HG03103 (cell line): ENCODE measurements around the gene ETFA.
A peak's percentile ranks its signal among the peaks of the same experiment; 100 is the strongest.

Experiments used
- ATAC-seq: cut with Tn5 transposase; IDR thresholded peaks from one replicate; pipeline ENCODE4 v1.9.1; 2021; ENCODE audit warnings: low read depth; ENCODE audit not compliant: unreplicated experiment

ETFA gene

DNA sequence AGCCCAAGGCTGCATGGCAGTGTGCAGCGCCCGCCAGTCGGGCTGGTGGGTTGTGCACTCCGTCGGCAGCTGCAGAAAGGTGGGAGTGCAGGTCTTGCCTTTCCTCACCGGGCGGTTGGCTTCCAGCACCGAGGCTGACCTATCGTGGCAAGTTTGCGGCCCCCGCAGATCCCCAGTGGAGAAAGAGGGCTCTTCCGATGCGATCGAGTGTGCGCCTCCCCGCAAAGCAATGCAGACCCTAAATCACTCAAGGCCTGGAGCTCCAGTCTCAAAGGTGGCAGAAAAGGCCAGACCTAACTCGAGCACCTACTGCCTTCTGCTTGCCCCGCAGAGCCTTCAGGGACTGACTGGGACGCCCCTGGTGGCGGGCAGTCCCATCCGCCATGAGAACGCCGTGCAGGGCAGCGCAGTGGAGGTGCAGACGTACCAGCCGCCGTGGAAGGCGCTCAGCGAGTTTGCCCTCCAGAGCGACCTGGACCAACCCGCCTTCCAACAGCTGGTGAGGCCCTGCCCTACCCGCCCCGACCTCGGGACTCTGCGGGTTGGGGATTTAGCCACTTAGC, 29.6 kb upstream of the ETFA start:
- ATAC-seq, result no peak

DNA sequence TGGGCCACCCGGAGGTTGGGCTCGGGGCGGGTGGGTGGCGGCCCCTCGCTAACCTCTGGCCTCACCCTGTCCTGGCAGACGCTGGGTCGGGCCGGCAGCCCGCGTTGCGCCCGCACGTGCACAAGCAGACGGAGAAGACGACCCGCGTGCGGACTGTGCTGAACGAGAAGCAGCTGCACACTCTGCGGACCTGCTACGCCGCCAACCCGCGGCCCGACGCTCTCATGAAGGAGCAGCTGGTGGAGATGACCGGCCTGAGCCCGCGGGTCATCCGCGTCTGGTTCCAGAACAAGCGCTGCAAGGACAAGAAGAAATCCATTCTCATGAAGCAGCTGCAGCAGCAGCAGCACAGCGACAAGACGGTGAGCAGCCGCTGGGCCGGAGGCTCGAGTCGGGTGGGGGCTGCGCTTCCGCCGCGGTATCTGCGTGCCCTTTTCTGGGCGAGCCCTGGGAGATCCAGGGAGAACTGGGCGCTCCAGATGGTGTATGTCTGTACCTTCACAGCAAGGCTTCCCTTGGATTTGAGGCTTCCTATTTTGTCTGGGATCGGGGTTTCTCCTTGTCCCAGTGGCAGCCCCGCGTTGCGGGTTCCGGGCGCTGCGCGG, 29.0 kb upstream of the ETFA start:
- no peak for ATAC-seq

DNA sequence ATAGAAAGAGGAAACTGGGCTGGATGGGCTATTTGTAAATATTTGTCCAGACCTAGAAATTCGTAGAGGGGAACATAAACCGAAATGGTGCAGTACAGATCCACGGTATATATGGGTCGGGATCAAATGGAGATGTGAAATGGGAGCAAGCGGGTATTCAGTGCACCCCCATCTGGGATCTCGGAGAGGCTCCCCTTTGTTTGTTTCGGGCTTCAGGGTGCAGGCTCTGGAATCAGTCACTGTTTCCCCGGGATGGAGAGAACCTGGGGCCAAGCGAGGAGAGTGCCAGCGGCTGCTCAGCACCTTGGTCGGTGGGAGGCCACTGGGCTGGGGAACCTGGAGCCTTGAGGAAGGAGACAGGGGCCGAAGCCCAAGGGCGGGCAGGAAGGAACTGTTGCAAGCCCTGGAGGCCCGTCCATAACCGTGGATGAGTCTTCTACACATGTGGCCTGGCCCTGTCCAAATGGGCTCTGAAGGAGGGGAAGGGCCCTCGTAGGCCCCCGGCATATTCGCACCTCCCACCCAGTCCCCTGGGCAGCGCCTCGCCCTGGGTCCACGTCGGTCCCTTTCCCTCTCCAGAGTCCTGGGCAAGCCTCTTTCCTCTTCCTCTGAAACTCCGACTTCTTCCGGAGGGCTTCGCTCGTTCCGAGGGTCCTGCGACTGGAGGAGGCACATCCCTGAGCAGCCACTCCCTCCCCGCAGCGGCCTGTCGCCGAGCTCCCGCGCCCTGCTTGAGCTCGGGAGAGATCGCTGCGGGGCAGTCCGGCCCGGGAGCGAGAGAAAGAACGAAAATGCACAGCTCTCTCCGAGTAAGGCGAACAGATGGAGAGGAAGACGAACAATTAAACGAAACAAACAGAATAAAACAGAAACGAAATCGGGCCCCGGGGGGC, 28.3 kb upstream of the ETFA start:
- ATAC-seq, result no peak

DNA sequence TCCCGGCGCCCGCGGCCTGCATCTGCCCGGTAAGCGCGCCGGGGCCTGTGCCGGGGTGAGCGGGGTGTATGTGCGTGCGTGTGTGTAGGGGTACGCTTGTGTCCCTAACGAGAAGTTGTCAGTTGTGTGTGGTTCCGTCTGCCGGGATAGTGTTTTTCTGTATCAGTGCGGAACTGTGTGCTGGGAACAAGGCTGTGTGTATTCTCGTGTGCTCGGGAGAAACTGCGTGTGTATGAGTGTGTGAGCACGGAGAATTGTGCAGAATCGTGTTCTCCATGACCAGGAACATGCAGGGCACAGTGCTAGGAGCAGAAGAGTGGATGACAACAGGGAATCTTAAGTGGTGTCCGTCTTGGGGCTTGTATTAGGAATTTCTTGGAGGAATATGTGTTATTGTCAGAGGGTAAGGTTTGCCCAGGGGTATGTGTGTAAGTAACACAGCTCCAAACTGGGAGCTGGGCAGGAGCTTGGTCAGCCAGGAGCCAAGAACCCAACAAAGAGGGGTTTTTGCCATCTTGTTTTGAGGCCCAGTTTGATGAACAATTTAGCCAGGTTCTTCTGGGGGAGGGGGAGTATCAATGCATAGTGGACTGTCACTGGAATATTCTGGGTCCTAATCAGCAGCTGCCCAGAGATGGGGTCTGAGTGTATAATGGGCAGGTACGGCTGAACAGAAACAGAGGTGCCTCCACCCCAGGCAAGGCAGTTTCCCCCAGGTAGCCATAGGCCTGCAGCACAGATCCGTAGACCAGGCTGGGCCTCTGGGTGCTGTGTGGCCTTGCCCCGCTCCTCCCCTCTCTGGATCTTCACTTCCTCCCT, 27.4 kb upstream of the ETFA start:
- ATAC-seq, result no peak

DNA sequence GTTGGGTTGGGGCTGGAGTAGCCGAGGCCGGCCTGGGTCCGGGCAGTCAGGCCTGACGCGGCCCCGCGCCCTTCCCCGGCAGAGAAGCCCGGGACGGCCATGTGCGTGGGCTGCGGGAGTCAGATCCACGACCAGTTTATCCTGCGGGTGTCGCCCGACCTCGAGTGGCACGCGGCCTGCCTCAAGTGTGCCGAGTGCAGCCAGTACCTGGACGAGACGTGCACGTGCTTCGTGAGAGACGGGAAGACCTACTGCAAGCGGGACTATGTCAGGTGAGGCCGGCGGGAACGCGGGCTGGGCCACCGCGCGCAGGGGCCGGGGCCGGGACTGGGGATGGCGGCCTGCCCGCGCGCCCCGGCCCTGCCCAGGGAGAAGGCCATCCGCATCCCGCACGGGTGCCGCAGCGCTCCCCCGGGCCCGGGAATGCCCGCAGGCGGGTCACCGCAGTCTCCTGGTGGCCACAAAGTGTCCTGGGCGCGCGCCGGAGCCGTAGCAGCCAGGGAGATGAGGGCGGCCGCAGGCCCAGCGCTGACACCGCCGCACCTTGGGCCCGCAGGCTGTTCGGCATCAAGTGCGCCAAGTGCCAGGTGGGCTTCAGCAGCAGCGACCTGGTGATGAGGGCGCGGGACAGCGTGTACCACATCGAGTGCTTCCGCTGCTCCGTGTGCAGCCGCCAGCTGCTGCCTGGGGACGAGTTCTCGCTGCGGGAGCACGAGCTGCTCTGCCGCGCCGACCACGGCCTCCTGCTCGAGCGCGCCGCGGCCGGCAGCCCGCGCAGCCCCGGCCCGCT, 26.6 kb upstream of the ETFA start:
- ATAC-seq, result no peak

DNA sequence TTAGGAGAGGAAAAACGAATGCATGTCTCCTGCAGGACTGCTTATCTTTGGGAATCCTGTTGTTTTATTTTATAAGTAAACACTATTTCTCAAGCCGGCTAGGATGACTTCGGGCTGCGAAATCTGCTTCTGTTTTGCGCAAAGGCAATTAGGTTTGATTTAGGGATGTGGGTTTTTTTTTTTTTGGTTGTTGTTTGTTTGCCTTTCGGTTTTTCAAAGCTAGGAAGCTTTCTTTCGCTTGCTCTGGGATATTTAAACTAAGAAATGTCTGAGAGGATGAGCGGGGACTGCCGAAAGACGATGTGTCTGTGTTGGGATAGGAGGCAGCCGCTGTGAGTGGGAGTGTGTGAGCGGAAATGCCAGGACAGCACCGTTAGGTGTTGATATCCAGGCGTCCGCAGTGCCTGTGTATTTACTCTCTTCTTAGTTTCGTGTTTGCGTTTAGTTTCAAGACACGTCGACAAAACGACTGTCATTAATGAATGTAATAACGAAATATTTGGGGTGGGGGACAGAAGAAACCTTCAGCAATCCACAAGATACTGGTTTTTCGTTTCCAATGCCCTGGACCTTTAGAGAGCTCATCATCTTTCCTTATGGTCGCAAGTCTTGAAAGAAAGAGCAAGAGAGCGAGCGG, 25.9 kb upstream of the ETFA start:
- no peak for ATAC-seq

DNA sequence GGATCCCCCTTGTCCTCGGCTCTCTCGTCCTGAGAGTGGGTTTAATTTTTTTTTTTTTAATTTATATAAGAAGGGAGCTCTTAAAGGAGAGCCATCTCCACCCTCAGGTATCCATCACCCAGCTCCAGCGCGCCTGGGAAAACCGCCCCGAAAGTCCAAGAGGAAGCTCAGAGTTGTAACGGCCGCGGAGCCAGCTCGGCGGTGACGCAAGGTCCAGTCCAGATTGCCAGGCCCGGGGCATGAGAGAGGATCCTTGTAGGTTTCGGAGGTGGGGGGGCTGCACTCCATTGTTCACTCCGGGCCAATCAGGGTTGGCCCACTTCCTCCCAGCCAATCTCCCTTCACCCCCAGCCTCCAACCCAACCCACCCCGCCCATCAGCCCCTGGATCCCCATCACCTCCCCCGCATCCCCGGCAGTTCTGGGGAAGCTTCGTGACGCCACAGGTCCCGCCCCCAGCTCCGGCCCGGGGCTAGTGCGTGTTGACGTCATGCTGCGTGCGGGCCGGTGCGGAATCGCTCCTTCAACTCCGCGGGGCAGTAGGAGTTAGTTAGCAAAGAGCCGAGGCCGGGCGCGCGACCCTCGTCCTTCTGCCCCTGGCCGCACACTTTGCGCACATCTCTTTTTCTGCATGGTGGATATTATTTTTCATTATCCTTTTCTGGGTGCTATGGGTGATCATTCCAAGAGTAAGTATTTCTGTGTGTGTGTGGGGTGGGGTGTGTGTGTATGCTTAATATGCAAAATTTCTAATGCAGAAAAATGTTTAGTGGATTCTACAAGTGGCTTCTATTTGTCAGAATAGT, 25.2 kb upstream of the ETFA start, which contains the start of gene ISL2:
Gene ISL2 (plus strand): TSS at position 520 of the 805 bp plus-strand sequence. CDS start 111 bp downstream, at position 631.
- ATAC-seq, result peak; percentile 51

DNA sequence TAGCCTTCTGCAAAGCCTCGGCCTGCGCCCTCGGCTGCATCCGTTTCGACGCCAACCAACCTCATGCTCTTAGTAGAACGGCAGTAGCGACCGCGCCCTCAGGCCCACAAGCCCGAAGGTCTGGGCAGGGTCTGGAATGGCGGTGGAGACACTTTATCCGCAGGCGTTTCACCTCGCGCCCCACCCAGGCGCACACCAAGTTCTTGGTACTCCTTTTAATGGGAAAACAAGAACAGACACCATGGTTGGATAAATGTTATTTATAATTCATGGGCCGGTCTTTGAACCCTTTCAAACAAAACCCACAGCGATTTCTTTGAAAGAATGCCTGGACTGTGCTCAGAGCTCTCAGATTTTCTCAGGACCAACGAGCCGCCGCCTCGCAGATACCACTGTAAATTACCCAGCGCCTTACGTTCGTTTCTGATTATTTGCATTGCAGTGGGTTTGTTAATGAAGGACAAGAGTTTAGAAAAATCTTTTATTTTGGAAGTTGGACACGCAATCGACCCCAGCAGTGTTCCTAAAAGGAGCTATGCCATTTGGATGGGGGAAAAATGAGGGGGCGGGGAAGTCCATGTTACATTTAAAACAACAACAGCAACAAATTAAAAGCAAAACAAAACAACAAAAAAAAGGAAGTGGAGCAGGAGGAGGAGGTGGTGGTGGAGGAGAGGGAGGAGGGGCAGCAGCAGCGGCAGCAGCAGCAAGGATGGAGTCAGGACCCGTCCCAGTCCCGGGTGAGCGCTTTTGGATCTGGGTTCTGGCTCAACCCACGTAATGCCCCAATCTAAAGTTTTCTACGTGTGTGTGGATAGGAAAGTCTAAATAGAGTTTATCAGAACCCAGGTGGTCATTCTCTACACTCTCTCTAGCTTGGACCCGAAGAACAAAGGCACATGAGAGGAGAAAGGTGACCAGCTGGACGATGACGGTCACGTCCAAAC, 24.3 kb upstream of the ETFA start:
- no peak for ATAC-seq

DNA sequence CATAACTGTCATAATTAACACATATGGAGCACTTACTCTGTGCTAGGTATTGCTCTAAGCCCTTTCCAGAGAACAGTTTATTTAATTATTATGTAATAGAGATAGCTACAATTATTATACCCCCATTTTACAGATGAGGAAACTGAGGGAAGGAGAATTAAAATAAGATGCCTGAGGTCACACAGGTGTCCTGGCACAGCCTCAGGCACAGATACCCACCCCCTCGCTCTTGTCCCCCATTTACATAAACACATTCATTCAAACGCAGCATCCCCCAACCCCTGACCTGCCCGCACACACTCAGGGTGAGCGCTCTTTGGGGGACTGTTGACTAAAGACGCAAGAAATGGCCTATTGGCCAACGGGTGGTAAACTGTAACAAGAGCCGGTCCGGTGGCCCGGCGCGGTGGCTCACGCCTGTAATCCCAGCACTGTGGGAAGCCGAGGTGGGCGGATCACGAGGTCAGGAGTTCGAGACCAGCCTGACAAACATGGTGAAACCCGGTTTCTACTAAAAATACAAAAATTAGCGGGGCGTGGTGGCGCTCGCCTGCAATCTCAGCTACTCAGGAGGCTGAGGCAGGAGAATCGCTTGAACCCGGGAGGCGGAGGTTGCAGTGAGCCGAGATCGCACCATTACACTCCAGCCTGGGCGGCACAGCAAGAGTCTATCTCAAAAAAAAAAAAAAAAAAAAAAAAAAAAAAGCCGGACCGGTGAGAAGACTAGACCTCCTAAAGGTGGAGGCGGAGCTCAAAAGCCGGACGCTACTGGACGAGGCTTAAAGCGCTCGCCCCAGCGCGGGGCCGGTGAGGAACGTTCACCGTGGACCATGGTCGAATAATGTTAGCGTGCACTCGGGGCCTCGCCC, 23.4 kb upstream of the ETFA start:
- no peak for ATAC-seq

DNA sequence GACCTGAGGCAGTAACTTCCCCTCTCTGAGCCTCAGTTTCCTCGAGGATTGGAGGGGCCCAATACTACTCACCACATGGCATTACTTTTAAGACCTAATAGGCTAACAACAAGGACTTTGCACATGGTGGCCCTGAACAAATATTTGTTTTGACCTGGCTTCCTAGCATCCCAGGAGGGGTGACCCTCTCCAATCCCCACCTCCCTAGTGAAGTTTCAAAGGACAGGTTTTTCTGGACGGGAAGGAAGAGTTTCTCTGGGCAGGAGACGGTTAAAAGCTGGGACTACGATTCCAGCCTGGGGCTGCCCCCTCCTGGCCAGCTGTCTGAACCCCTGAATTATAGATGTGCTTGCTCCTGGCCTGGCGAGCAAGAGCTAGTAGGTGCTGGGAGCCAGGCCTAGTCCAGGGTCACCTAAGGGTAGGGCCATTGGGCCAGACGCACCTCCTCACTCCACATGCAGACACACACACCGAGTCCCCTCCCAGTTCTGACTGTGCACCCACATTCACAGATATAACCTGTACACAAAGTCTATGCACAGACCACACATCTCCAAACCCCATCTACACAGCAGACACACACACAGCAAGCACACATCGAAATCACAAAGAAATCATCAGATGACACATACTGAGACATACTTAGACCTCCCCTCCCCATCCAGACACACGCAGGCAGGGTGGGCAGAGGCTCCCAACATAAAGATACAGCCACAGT, 22.6 kb upstream of the ETFA start:
- no peak for ATAC-seq

DNA sequence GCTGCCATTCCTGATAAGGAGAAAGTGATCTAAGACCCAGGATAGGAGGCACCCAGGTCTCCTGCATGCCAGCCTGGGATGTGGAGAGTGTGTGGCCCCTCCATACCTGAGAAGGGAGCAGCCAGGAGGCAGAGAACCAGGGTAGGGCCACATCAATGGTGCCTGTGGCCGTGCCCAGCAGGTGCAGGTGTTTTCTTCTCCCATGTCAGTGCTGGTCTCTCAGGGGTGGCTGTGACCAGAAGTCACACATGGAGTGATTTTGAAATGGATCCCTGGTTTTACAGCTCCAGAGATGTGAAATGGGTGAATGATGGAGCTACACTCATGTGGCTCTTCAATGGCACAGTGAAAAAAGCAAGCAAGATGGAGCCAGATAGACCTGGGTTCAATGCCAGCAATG, 22.0 kb upstream of the ETFA start:
- no peak for ATAC-seq

DNA sequence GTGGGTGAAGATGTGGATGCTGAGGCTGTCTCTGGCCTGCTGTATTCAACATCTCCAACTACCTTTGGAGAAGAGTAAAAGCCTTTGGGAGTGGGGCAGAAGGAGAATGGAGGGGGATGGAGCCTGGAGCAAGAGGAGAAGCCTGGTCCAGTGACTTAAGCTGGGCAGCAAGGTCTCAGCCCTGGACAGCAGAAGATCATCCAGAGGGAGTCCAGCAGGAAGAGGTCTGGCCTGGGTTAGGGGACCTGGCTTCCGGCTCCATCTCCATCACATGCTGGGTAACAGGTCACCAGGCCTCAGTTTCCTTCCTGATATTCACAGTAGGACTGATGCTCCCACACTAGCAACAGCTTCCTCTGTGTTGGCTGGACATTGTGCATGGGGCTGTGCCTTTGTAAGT, 21.5 kb upstream of the ETFA start:
- no peak for ATAC-seq

DNA sequence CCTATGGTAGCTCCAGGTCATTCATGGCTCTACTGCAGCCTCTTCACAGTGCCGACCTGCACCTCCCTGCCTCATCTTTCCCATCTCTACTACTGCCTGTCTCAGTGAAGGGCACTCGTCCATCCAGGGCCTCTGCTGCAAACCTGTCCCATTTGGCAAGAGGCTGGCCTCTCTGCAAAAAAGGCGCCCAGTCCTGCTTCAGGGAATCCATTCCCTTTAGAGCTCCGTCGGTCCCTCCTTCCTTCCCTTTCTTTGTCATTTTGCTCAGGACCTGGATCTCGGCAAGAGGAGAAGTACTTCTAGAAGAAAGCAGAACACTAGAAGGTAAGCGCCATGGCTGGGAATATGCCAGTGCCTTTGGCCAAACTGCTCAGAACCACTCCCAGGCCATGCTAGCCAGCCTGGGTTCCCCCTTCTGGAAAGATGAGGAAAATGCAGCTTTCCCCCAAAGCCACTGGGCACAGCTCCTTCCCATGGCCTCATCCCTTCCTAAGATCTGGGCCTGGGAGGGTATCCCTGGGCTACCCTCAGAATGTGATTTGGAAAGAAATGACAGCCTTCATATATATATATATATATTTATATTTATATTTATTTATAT, 18.9 kb upstream of the ETFA start:
- ATAC-seq, result no peak

DNA sequence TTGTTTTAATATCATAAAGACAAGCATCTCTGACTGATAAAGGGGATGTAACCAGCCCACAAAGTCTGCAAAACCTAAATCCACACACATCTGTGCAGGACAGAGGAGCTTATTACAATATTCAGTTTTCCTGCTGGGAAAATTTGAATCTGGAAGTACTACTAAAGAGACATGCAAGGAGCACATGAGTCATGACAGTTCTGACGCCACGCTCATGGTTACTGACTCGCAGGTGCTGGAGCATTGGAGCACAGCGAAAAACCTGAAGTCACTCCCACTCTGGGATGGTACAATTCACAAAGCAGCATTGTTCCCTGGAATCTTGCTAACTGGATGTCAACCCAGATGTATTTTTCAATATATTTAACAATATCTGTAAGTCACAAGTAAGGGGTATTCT, 17.7 kb upstream of the ETFA start:
- no peak for ATAC-seq

DNA sequence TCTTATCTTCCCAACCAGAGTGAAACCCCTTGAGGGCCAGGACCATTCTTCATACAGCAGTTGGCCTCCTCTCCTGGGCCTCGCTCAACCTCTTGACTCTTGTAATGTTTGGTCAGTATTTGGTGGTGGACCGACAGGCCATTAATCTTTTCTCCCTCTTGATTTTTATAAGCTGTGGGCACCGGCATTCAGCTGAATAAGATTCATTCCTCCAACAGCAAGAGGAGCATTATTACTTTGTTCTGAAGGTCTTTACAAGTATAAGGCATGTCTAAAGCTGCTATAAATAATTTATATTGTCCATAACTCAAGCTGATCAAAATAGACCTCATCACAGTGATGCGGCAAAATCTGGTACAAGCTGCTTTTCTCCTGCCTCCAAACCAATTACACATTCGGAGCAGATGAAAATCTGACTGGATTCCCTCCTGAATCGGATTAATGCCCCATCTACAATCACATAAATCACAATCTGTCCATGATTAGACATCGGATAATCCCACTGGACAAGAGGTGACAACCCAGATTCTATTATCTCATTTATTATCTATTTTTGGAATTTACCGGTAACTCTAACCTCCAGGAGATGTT, 16.9 kb upstream of the ETFA start:
- ATAC-seq, result no peak
